ENCODE results near the gene BPIFB4.

- TF ChIP-seq, protein P1, sequence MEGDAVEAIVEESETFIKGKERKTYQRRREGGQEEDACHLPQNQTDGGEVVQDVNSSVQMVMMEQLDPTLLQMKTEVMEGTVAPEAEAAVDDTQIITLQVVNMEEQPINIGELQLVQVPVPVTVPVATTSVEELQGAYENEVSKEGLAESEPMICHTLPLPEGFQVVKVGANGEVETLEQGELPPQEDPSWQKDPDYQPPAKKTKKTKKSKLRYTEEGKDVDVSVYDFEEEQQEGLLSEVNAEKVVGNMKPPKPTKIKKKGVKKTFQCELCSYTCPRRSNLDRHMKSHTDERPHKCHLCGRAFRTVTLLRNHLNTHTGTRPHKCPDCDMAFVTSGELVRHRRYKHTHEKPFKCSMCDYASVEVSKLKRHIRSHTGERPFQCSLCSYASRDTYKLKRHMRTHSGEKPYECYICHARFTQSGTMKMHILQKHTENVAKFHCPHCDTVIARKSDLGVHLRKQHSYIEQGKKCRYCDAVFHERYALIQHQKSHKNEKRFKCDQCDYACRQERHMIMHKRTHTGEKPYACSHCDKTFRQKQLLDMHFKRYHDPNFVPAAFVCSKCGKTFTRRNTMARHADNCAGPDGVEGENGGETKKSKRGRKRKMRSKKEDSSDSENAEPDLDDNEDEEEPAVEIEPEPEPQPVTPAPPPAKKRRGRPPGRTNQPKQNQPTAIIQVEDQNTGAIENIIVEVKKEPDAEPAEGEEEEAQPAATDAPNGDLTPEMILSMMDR (conservative IDR thresholded peaks at IDR 0.05) = no peak
- TF ChIP-seq ZFX (IDR thresholded peaks at IDR 0.05) = no peak
Observed at GRCh38 chr20:33034901-33035492, 44.4 kb upstream of the BPIFB4 start.
